ENCODE data around the gene KCNS3. TPM values are rescaled to one million over a fixed set of nuclear protein-coding genes. Genes with fewer than 3 reads are reported as not detected.

KCNS3 gene
- total RNA-seq, 1 donor from 2014 or later, result 28.7 TPM

- H3K36me3 ChIP-seq, result no peaks in the 10 kb centered on the region
- DNase-seq, result no peak
- ATAC-seq, result no peak
- no peak overlapping the region for H3K4me3 ChIP-seq
- H3K9me3 ChIP-seq, result no peaks in the 10 kb centered on the region
- H3K27ac ChIP-seq, result no peak overlapping the region
- H3K27me3 ChIP-seq (ENCODE audit: low read depth), result no peaks in the 10 kb centered on the region
- intact Hi-C loops (cut with DNase I), result no loop called here
- no peaks in the 10 kb centered on the region for H3K4me1 ChIP-seq
- TF ChIP-seq CTCF (IDR thresholded peaks at IDR 0.05), result no peak
Observed at GRCh38 chr2:17864676-17865075, 13.8 kb upstream of the KCNS3 start.

- Histone ChIP-seq H3K4me1 (no peaks in the 10 kb centered on the region), H3K27ac (no peak overlapping the region), H3K4me3 (no peak overlapping the region), H3K36me3 (no peaks in the 10 kb centered on the region), H3K27me3 (ENCODE audit: low read depth) (no peaks in the 10 kb centered on the region), H3K9me3 (no peaks in the 10 kb centered on the region)
- no peak for TF ChIP-seq CTCF (IDR thresholded peaks at IDR 0.05)
- DNase-seq, result no peak
- intact Hi-C loops (cut with DNase I), result no loop called here
- no peak for ATAC-seq
Observed at GRCh38 chr2:17867133-17867532, 11.3 kb upstream of the KCNS3 start.

DNA sequence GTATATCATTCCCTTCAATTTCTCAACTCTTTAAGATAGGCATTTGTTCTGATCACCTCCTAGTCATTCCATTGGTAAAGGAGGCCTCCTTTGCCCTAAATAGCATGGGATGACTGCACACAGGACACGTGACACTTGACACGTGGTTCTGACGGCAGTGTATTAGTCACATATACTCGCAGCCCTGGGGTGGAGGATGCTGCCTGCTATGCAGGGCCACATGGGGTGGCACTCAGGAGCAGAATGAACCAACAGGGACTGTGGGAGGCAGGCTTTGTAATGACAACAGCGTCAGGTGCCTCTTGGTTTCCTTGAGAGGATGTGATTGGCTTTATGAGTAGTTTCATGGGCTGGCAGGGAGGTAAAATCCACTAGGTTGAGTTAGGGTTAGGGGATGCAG lies 9.3 kb upstream of the KCNS3 start:
- Histone ChIP-seq H3K36me3 (no peaks in the 10 kb centered on the region), H3K9me3 (no peaks in the 10 kb centered on the region), H3K4me1 (no peaks in the 10 kb centered on the region), H3K27ac (no peak overlapping the region), H3K4me3 (no peak overlapping the region), H3K27me3 (ENCODE audit: low read depth) (no peaks in the 10 kb centered on the region)
- TF ChIP-seq CTCF (IDR thresholded peaks at IDR 0.05), result no peak
- ATAC-seq, result no peak
- DNase-seq, result no peak
- intact Hi-C loops (cut with DNase I), result no loop called here

GRCh38 chr2:17871639-17872038 lies 6.8 kb upstream of the KCNS3 start:
- H3K36me3 ChIP-seq, result no peaks in the 10 kb centered on the region
- intact Hi-C loops (cut with DNase I), result no loop called here
- no peak for ATAC-seq
- peaks cover 2% of the 10 kb centered on the region for H3K27me3 ChIP-seq (ENCODE audit: low read depth)
- no peaks in the 10 kb centered on the region for H3K9me3 ChIP-seq
- no peak for TF ChIP-seq CTCF (IDR thresholded peaks at IDR 0.05)
- H3K4me3 ChIP-seq, result no peak overlapping the region
- no peak overlapping the region for H3K27ac ChIP-seq
- H3K4me1 ChIP-seq, result no peaks in the 10 kb centered on the region
- DNase-seq, result no peak

DNA sequence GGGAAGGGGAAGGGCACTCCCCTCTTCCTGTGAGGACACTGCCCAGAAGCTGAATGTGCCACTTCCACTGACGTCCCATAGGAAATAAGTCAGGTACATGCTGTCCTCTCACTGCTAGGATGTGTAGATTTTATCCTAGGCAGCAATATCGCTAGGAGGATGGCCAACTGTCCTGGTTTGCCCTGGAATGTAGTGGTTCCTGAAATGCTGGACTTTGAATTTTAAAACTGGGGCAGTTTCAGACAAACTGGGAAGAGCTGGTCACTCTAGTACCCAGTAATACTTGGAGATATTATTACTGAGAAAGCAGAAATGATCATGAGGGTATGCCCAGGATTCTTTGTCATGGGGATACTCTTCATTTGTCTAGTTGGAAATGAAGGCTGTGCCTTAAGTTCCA lies 5.4 kb upstream of the KCNS3 start:
- no peak for TF ChIP-seq CTCF (IDR thresholded peaks at IDR 0.05)
- Histone ChIP-seq H3K27me3 (ENCODE audit: low read depth) (peaks cover 13% of the 10 kb centered on the region), H3K27ac (no peak overlapping the region), H3K36me3 (no peaks in the 10 kb centered on the region), H3K9me3 (no peaks in the 10 kb centered on the region), H3K4me1 (peaks cover 6% of the 10 kb centered on the region), H3K4me3 (no peak overlapping the region)
- ATAC-seq (no peak), DNase-seq (no peak)
- intact Hi-C loops (cut with DNase I), result no loop called here

DNA sequence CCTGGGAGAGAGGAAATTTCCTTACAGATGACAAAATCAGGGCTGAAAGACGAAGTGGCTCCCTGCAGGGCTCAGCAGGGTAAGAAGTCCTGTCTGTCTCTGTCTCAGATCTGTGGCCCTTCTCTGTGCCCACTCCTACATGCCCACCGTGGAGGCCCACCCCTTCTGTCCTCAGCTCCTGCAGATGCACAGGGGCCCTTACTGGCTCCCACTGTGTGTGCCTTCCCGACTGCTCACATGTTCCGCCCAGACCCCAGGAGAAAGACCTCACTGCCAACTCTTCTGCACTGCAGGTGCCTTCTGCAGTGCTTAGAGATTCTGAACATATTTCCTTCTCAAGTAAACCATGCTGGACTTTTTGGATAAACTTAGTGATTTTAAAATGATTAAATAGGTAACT lies 1.9 kb upstream of the KCNS3 start:
- Histone ChIP-seq H3K27me3 (ENCODE audit: low read depth) (peaks cover 19% of the 10 kb centered on the region), H3K4me1 (peaks cover 23% of the 10 kb centered on the region), H3K9me3 (no peaks in the 10 kb centered on the region), H3K36me3 (no peaks in the 10 kb centered on the region), H3K27ac (no peak overlapping the region), H3K4me3 (no peak overlapping the region)
- no peak for TF ChIP-seq CTCF (IDR thresholded peaks at IDR 0.05)
- DNase-seq (no peak), ATAC-seq (no peak)
- intact Hi-C loops (cut with DNase I), result no loop called here
